Measurements from ENCODE around the gene EXT2.

DNA sequence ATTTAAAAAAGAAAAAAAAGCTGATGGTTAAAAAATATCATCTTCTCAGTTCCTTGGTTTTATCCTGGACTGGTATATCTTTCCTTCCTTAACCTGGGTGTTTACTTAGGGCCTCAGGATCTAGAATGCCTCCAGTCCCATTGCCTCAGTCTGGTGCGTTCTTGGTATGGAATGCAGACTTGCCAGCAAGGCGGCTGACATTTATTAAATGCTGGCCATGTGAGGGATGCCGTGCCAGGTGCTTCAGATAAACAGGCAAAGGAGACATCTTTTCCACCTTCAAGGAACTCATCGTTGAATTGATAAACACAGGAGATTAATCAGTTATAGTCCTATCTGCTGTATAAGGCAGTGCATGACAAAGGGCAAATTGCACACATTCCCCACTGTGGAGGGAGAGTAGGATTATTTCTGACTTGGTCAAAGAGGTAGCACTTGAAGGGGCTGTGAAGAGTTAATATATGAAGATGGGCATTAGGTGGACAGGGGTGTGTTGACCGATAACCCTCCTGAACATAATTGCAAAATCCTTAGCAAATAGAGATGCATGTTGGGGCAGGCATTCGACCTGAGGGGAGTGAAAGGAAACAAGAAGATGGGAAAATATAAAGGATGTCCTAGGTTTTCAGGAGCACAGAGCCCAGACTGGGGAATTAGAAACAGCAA lies 160.1 kb downstream of the EXT2 start:
- TF ChIP-seq, protein P1, sequence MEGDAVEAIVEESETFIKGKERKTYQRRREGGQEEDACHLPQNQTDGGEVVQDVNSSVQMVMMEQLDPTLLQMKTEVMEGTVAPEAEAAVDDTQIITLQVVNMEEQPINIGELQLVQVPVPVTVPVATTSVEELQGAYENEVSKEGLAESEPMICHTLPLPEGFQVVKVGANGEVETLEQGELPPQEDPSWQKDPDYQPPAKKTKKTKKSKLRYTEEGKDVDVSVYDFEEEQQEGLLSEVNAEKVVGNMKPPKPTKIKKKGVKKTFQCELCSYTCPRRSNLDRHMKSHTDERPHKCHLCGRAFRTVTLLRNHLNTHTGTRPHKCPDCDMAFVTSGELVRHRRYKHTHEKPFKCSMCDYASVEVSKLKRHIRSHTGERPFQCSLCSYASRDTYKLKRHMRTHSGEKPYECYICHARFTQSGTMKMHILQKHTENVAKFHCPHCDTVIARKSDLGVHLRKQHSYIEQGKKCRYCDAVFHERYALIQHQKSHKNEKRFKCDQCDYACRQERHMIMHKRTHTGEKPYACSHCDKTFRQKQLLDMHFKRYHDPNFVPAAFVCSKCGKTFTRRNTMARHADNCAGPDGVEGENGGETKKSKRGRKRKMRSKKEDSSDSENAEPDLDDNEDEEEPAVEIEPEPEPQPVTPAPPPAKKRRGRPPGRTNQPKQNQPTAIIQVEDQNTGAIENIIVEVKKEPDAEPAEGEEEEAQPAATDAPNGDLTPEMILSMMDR (IDR thresholded peaks at IDR 0.05 in 2 of 3, conservative IDR thresholded peaks at IDR 0.05 in 1 of 3; ENCODE audit: borderline replicate concordance in 1 of 3, insufficient read depth in 1 of 3, low read depth in 2 of 3, low read length in 2 of 3): no peak
- no peak for TF ChIP-seq ZFX (IDR thresholded peaks at IDR 0.05)
- TF ChIP-seq FOSL1 (IDR thresholded peaks at IDR 0.05; ENCODE audit: low read depth): no peak
- no peak for TF ChIP-seq RAD21 (IDR thresholded peaks at IDR 0.05; ENCODE audit: low read depth)
- TF ChIP-seq POLR2A (IDR thresholded peaks at IDR 0.05; ENCODE audit: borderline replicate concordance, extremely low read depth, insufficient read depth, insufficient read length): no peak
